H1 (cell line): Measurements from ENCODE around the gene NKAIN2. TPM values are rescaled to one million over a fixed set of nuclear protein-coding genes. Genes with fewer than 3 reads are reported as not detected.
"Not testable (repeated sequence)": the region's sequence is repeated elsewhere in the genome, so short reads cannot be mapped to it uniquely, and the experiment has no call there.

ENCODE experiments used
- CTCF ChIA-PET: fragments of 300-600 bp; sonication (Branson Sonifier 250); formaldehyde crosslinking; loops from one replicate; lab custom pipeline; 2021; ENCODE audit not compliant: partially characterized antibody; lab: Charles Lee
- POLR2A ChIA-PET: fragments of 300-600 bp; sonication (Branson Sonifier 250); formaldehyde crosslinking; loops from one replicate; lab custom pipeline; 2021; ENCODE audit warnings: inconsistent platforms; ENCODE audit not compliant: partially characterized antibody; lab: Charles Lee
- DNase-seq, 2 experiments: peaks; one replicate each; pipeline versions ENCODE4 v3.0.0 to v3.0.0-alpha.2; 2010 to 2022; ENCODE audit warnings: low spot score in 2 of 2, low read depth in 1 of 2, mixed read lengths in 1 of 2
- FAIRE-seq: peaks from 2 replicates; lab custom pipeline; 2011; peaks lifted over from hg19 to GRCh38; lab: Jason Lieb, UNC
- H2AFZ ChIP-seq: 2 replicates; pipeline ENCODE4 v1.8.1; 2012; ENCODE audit warnings: low read length, inconsistent platforms
- H2AK5ac ChIP-seq: 2 replicates; pipeline ENCODE4 v1.6.1; 2013; ENCODE audit warnings: low read depth, low read length
- H2BK120ac ChIP-seq: replicated peaks from 2 replicates; pipeline ENCODE3; 2013; ENCODE audit warnings: low read depth, low read length, inconsistent platforms
- H2BK12ac ChIP-seq: 2 replicates; pipeline ENCODE4 v1.6.1; 2013; ENCODE audit warnings: low read depth, low read length
- H2BK15ac ChIP-seq: 2 replicates; pipeline ENCODE4 v1.6.1; 2013; ENCODE audit warnings: low read length
- H2BK20ac ChIP-seq: 2 replicates; pipeline ENCODE4 v1.6.1; 2013; ENCODE audit warnings: low read length
- H2BK5ac ChIP-seq: 2 replicates; pipeline ENCODE4 v1.6.1; 2013; ENCODE audit warnings: low read depth, low read length
- H3K14ac ChIP-seq: 2 replicates; pipeline ENCODE4 v1.6.1; 2013; ENCODE audit warnings: inconsistent platforms; ENCODE audit not compliant: insufficient read length
- H3K18ac ChIP-seq: 2 replicates; pipeline ENCODE4 v1.6.1; 2013; ENCODE audit warnings: low read length; ENCODE audit errors: extremely low read depth
- H3K23ac ChIP-seq: 2 replicates; pipeline ENCODE4 v1.6.1; 2013; ENCODE audit warnings: inconsistent platforms; ENCODE audit not compliant: insufficient read length
- H3K23me2 ChIP-seq: 2 replicates; pipeline ENCODE4 v1.6.1; 2013; ENCODE audit warnings: low read depth, low read length
- H3K27ac ChIP-seq: 2 replicates; pipeline ENCODE4 v1.6.1; 2011; ENCODE audit warnings: low read depth, low read length, inconsistent platforms
- H3K27me3 ChIP-seq, 4 experiments: replicated peaks in 1 of 4; 1 replicate in 1 of 4; 2 replicates in 3 of 4; pipeline versions ENCODE4 v1.6.1 to v1.8.1; 2011 to 2013; ENCODE audit warnings: low read length in 3 of 4, mild to moderate bottlenecking in 3 of 4, inconsistent platforms in 2 of 4, mixed read lengths in 2 of 4, moderate library complexity in 1 of 4; ENCODE audit not compliant: control insufficient read depth in 3 of 4, insufficient read depth in 3 of 4; ENCODE audit errors: extremely low read depth in 1 of 4
- H3K36me3 ChIP-seq, 4 experiments: 2 replicates each; pipeline versions ENCODE4 v1.6.1 to v1.8.1; 2011 to 2013; ENCODE audit warnings: mild to moderate bottlenecking in 4 of 4, low read length in 3 of 4, moderate library complexity in 2 of 4, control low read depth in 1 of 4, inconsistent platforms in 1 of 4; ENCODE audit not compliant: insufficient read depth in 4 of 4, control insufficient read depth in 2 of 4
- H3K4ac ChIP-seq: replicated peaks from 2 replicates; pipeline ENCODE3; 2013; ENCODE audit warnings: low read length, low read depth, mixed read lengths, inconsistent platforms; ENCODE audit not compliant: insufficient read length
- H3K4me1 ChIP-seq, 4 experiments: replicated peaks in 1 of 4; 1 replicate in 1 of 4; 2 replicates in 3 of 4; pipeline versions ENCODE4 v1.6.1 to v1.8.1; 2011 to 2013; ENCODE audit warnings: low read length in 3 of 4, inconsistent platforms in 2 of 4, mixed read lengths in 1 of 4; ENCODE audit not compliant: insufficient read depth in 4 of 4, control insufficient read depth in 3 of 4
- H3K4me2 ChIP-seq, 2 experiments: 2 replicates each; pipeline versions ENCODE4 v1.6.1 to v1.8.1; 2011 to 2013; ENCODE audit warnings: low read depth in 2 of 2, low read length in 2 of 2, control low read depth in 1 of 2, inconsistent platforms in 1 of 2, mild to moderate bottlenecking in 1 of 2; ENCODE audit not compliant: insufficient read depth in 1 of 2
- H3K4me3 ChIP-seq, 4 experiments: fragments of 200-600, 300-600 bp in 1 of 4; sonication (generic), shearing (Covaris generic), sonication (Bioruptor Twin) in 1 of 4; 2 replicates each; pipeline versions ENCODE4 v1.5.1 to v1.8.1; 2011 to 2016; ENCODE audit warnings: low read length in 4 of 4, low read depth in 3 of 4, control low read depth in 2 of 4, inconsistent platforms in 2 of 4, mild to moderate bottlenecking in 2 of 4, mixed read lengths in 1 of 4, moderate library complexity in 1 of 4; ENCODE audit not compliant: insufficient read depth in 2 of 4; ENCODE audit errors: extremely low read depth in 1 of 4
- H3K56ac ChIP-seq: replicated peaks from 2 replicates; pipeline ENCODE3; 2013; ENCODE audit warnings: low read depth, mild to moderate bottlenecking, mixed read lengths, low read length, inconsistent platforms; ENCODE audit not compliant: insufficient read length
- H3K79me1 ChIP-seq: 2 replicates; pipeline ENCODE4 v1.6.1; 2013; ENCODE audit warnings: low read depth, low read length, control low read depth
- H3K79me2 ChIP-seq, 2 experiments: 2 replicates each; pipeline versions ENCODE4 v1.6.1 to v1.8.1; 2012 to 2013; ENCODE audit warnings: low read length in 2 of 2, mild to moderate bottlenecking in 2 of 2, inconsistent platforms in 1 of 2; ENCODE audit not compliant: insufficient read depth in 2 of 2, control insufficient read depth in 1 of 2
- H3K9ac ChIP-seq, 4 experiments: replicated peaks in 1 of 4; 1 replicate in 1 of 4; 2 replicates in 3 of 4; pipeline versions ENCODE4 v1.6.1 to v1.8.1; 2011 to 2013; ENCODE audit warnings: low read depth in 3 of 4, low read length in 3 of 4, control low read depth in 2 of 4, mild to moderate bottlenecking in 2 of 4, moderate library complexity in 2 of 4, inconsistent platforms in 1 of 4; ENCODE audit errors: extremely low read depth in 1 of 4
- H3K9me3 ChIP-seq, 2 experiments: 2 replicates each; pipeline versions ENCODE4 v1.6.1 to v1.8.1; 2012 to 2013; ENCODE audit warnings: mild to moderate bottlenecking in 2 of 2, moderate library complexity in 2 of 2, control low read depth in 1 of 2, inconsistent platforms in 1 of 2, low read depth in 1 of 2, low read length in 1 of 2, mixed read lengths in 1 of 2; ENCODE audit not compliant: insufficient read depth in 2 of 2
- H4K20me1 ChIP-seq, 2 experiments: replicated peaks in 1 of 2; 2 replicates each; pipeline versions ENCODE3 to v1.8.1; 2011 to 2013; ENCODE audit warnings: inconsistent platforms in 2 of 2, low read length in 2 of 2, mild to moderate bottlenecking in 1 of 2; ENCODE audit not compliant: insufficient read depth in 2 of 2, control insufficient read depth in 1 of 2
- H4K5ac ChIP-seq: 2 replicates; pipeline ENCODE4 v1.6.1; 2013; ENCODE audit warnings: low read length, low read depth, mixed read lengths, inconsistent platforms; ENCODE audit not compliant: insufficient read length
- H4K8ac ChIP-seq: 2 replicates; pipeline ENCODE4 v1.8.0; 2013; ENCODE audit warnings: mild to moderate bottlenecking, moderate library complexity, low read length, inconsistent platforms; ENCODE audit not compliant: insufficient read depth; ENCODE audit errors: extremely low read depth
- H4K91ac ChIP-seq: replicated peaks from 2 replicates; pipeline ENCODE3; 2013; ENCODE audit warnings: low read length, mixed read lengths, inconsistent platforms; ENCODE audit not compliant: insufficient read length
- WGBS, 2 experiments: shearing (Covaris generic) in 1 of 2; methylation state at CpG; one replicate each; pipeline versions ENCODE4 v1.1.6 to v1.1.7; 2013 to 2015; ENCODE audit warnings: low lambda C conversion rate in 2 of 2, mixed read lengths in 2 of 2, inconsistent platforms in 1 of 2, low coverage in 1 of 2, missing lambda C conversion rate in 1 of 2; ENCODE audit not compliant: insufficient replicate concordance in 2 of 2, insufficient coverage in 1 of 2, insufficient read length in 1 of 2; ENCODE audit errors: extremely low coverage in 1 of 2, missing lambda C conversion rate in 1 of 2; 5-methylcytosine and 5-hydroxymethylcytosine counted together
- polyA plus RNA-seq, 7 experiments: library from polyadenylated mRNA; depleted of rRNA in 3 of 7; stranded (reverse) in 5 of 7; unstranded in 2 of 7; fragments of >200 nt in 5 of 7; fragments of 200-250 nt in 2 of 7; gene quantifications; 1 replicate in 5 of 7; 2 replicates in 1 of 7; 4 replicates in 1 of 7; pipeline versions ENCODE4 v1.2.1 to v1.2.3, GENCODE V29; 2011 to 2013; ENCODE audit warnings: missing spikeins in 2 of 7, mixed read lengths in 2 of 7
- total RNA-seq: library from RNA; stranded (reverse); fragmentation: NEBNext Ultra II Directional; extraction: Animal tissue kit (Norgen Biotek cat#: 25700); gene quantifications from 2 replicates; pipeline ENCODE4 v1.2.1, GENCODE V29; 2021

The NKAIN2 gene
- total and polyA plus RNA-seq, 2 of the 8 experiments (the other 6 are each of a cell fraction or from before 2014, with no cell fraction given) = 0.20 to 0.34 TPM

- not testable (repeated sequence) for H3K79me2 ChIP-seq, H2BK120ac ChIP-seq
These were observed 497.2 kb downstream of the NKAIN2 start for GRCh38 chr6:124300907-124301306.

More at GRCh38 chr6:124300907-124301306, 497.2 kb downstream of the NKAIN2 start:
- FAIRE-seq, H3K4me1 ChIP-seq, H2AFZ ChIP-seq, H3K36me3 ChIP-seq, H4K91ac ChIP-seq, H2BK20ac ChIP-seq, H3K27me3 ChIP-seq, H4K8ac ChIP-seq, H3K27ac ChIP-seq, H2BK15ac ChIP-seq, DNase-seq, H4K5ac ChIP-seq, H3K14ac ChIP-seq, H4K20me1 ChIP-seq, H2BK5ac ChIP-seq, H3K56ac ChIP-seq, H2AK5ac ChIP-seq, H2BK12ac ChIP-seq, H3K23me2 ChIP-seq, H3K4me2 ChIP-seq, H3K18ac ChIP-seq, H3K9ac ChIP-seq, H3K4me3 ChIP-seq, H3K4ac ChIP-seq, H3K9me3 ChIP-seq, H3K79me1 ChIP-seq, POLR2A ChIA-PET, H3K23ac ChIP-seq: not testable (repeated sequence)
- CTCF ChIA-PET = interaction anchor here (0.6 kb wide), 1 partner anchor 394 kb away, joined by 3 read pairs; no protein-coding TSS in a partner anchor
- whole genome bisulfite sequencing, 2 experiments = 94% methylated on average over 2 of the region's 2 CpGs; no CpG with 5 or more reads in 1 of the 2 experiments
